ENCODE measurements around the gene PIK3C2A. TPM values are rescaled to one million over a fixed set of nuclear protein-coding genes. Genes with fewer than 3 reads are reported as not detected.

PIK3C2A gene
- total and polyA plus RNA-seq, 4 donors = 8.2 to 89.9 (median 13.7) TPM

GRCh38 chr11:17257196-17257595 lies 49.4 kb upstream of the PIK3C2A start:
- Histone ChIP-seq H3K36me3 (ENCODE audit: control insufficient read depth in 4 of 4, insufficient read depth in 3 of 4, low read depth in 1 of 4, low read length in 3 of 4) (no peaks in the 10 kb centered on the region), H3K4me1 (ENCODE audit: control insufficient read depth in 4 of 4, insufficient read depth in 4 of 4, low read length in 3 of 4) (no peaks in the 10 kb centered on the region), H3K27ac (ENCODE audit: low read depth in 1 of 2, low read length in 2 of 2) (no peak overlapping the region), H3K27me3 (ENCODE audit: control insufficient read depth in 4 of 4, insufficient read depth in 4 of 4, low read length in 3 of 4) (no peaks in the 10 kb centered on the region), H3K9me3 (ENCODE audit: control insufficient read depth in 4 of 4, low read length in 3 of 4) (no peaks in the 10 kb centered on the region), H3K4me3 (ENCODE audit: low read depth in 1 of 3, low read length in 3 of 3) (no peak overlapping the region), H3K9ac (ENCODE audit: low read depth in 1 of 2, low read length in 2 of 2) (no peak overlapping the region)
- no peak for TF ChIP-seq HNF4G (IDR thresholded peaks at IDR 0.05)
- no peak for TF ChIP-seq SP1 (IDR thresholded peaks at IDR 0.05)
- no peak for TF ChIP-seq MAX (IDR thresholded peaks at IDR 0.05)
- TF ChIP-seq FOXA2 (IDR thresholded peaks at IDR 0.05) = no peak
- TF ChIP-seq EGR1 (IDR thresholded peaks at IDR 0.05; ENCODE audit: low read depth in 2 of 2) = no peak
- TF ChIP-seq CTCF (IDR thresholded peaks at IDR 0.05; ENCODE audit: low read depth, low read length, missing input control) = no peak
- TF ChIP-seq ATF3 (IDR thresholded peaks at IDR 0.05) = no peak
- TF ChIP-seq ZBTB33 (IDR thresholded peaks at IDR 0.05) = no peak
- no peak for TF ChIP-seq JUND (IDR thresholded peaks at IDR 0.05)
- no peak for TF ChIP-seq RAD21 (IDR thresholded peaks at IDR 0.05)
- no peak for TF ChIP-seq NR2F2 (IDR thresholded peaks at IDR 0.05)
- no peak for TF ChIP-seq REST (IDR thresholded peaks at IDR 0.05)
- no peak for TF ChIP-seq GABPA (IDR thresholded peaks at IDR 0.05 in 1 of 2, conservative IDR thresholded peaks at IDR 0.05 in 1 of 2)
- no peak for TF ChIP-seq TAF1 (conservative IDR thresholded peaks at IDR 0.05)
- no peak for TF ChIP-seq YY1 (IDR thresholded peaks at IDR 0.05)
- no peak for DNase-seq (ENCODE audit: low spot score)
- 83% methylated on average over 1 of the region's 1 CpG for WGBS

GRCh38 chr11:17256512-17256911 lies 48.7 kb upstream of the PIK3C2A start:
- DNase-seq (ENCODE audit: low spot score) = no peak
- Histone ChIP-seq H3K9me3 (ENCODE audit: control insufficient read depth in 4 of 4, low read length in 3 of 4) (no peaks in the 10 kb centered on the region), H3K36me3 (ENCODE audit: control insufficient read depth in 4 of 4, insufficient read depth in 3 of 4, low read depth in 1 of 4, low read length in 3 of 4) (no peaks in the 10 kb centered on the region), H3K27ac (ENCODE audit: low read depth in 1 of 2, low read length in 2 of 2) (no peak overlapping the region), H3K9ac (ENCODE audit: low read depth in 1 of 2, low read length in 2 of 2) (no peak overlapping the region), H3K4me1 (ENCODE audit: control insufficient read depth in 4 of 4, insufficient read depth in 4 of 4, low read length in 3 of 4) (no peaks in the 10 kb centered on the region), H3K4me3 (ENCODE audit: low read depth in 1 of 3, low read length in 3 of 3) (no peak overlapping the region), H3K27me3 (ENCODE audit: control insufficient read depth in 4 of 4, insufficient read depth in 4 of 4, low read length in 3 of 4) (no peaks in the 10 kb centered on the region)
- WGBS = 90% methylated on average over 3 of the region's 3 CpGs
- TF ChIP-seq MAX (IDR thresholded peaks at IDR 0.05) (no peak), SP1 (IDR thresholded peaks at IDR 0.05) (no peak), CTCF (IDR thresholded peaks at IDR 0.05; ENCODE audit: low read depth, low read length, missing input control) (no peak), YY1 (IDR thresholded peaks at IDR 0.05) (no peak), TAF1 (conservative IDR thresholded peaks at IDR 0.05) (no peak), GABPA (IDR thresholded peaks at IDR 0.05 in 1 of 2, conservative IDR thresholded peaks at IDR 0.05 in 1 of 2) (no peak), FOXA1 (IDR thresholded peaks at IDR 0.05) (no peak), ZBTB33 (IDR thresholded peaks at IDR 0.05) (no peak), HNF4A (conservative IDR thresholded peaks at IDR 0.05) (no peak), NR2F2 (IDR thresholded peaks at IDR 0.05) (no peak), EGR1 (IDR thresholded peaks at IDR 0.05; ENCODE audit: low read depth in 2 of 2) (no peak), HNF4G (IDR thresholded peaks at IDR 0.05) (no peak)

Measured in liver (tissue), 9 donors.